HepG2 (cell line): ENCODE results near the gene RBM12. TPM values are rescaled to one million over a fixed set of nuclear protein-coding genes. Genes with fewer than 3 reads are reported as not detected.

ENCODE experiments used
- ATAC-seq: fragments of 200-7000 bp; cut with Tn5 transposase; 3 replicates; pipeline ENCODE4 v1.9.1; 2020; ENCODE audit warnings: mild to moderate bottlenecking, moderate library complexity
- BruUV-seq: library from RNA; stranded (reverse); fragments of 400-500 nt; replicated peaks from 2 replicates; lab custom pipeline; 2021; lab: Mats Ljungman, UMichigan
- CTCF ChIA-PET: fragments of 300-600 bp; formaldehyde crosslinking; extraction: SDS; loops from one replicate; lab custom pipeline; 2021; ENCODE audit warnings: low total read pairs, inconsistent platforms, low intra/inter-chr PET ratio; lab: Yijun Ruan, JAX
- POLR2A ChIA-PET: fragments of 350-600 bp; sonication (Branson Sonifier 250); formaldehyde crosslinking; loops from one replicate; lab custom pipeline; 2020; ENCODE audit warnings: antibody characterized with exemption, inconsistent platforms; lab: Yijun Ruan, JAX
- DNase-seq: peaks from one replicate; pipeline ENCODE4 v3.0.0-alpha.2; 2015; ENCODE audit warnings: low spot score
- FAIRE-seq: peaks from 3 replicates; lab custom pipeline; 2011; peaks lifted over from hg19 to GRCh38; lab: Jason Lieb, UNC
- H2AFZ ChIP-seq: one replicate; pipeline ENCODE4 v1.6.1; 2011; ENCODE audit warnings: low read length, inconsistent platforms
- H3K27ac ChIP-seq: fragments of 300-600 bp; 3 replicates; pipeline ENCODE4 v1.8.0; 2011; ENCODE audit warnings: mixed run types, mild to moderate bottlenecking, mixed read lengths, low read length, inconsistent platforms; ENCODE audit not compliant: insufficient read depth; ENCODE audit errors: extremely low read length
- H3K27me3 ChIP-seq, 2 experiments: fragments of 200-600 bp in 1 of 2; 2 replicates in 1 of 2; 3 replicates in 1 of 2; pipeline versions ENCODE4 v1.6.0 to v1.8.0; 2011; ENCODE audit warnings: low read length in 2 of 2, mild to moderate bottlenecking in 2 of 2, moderate library complexity in 2 of 2, inconsistent platforms in 1 of 2; ENCODE audit not compliant: insufficient read depth in 2 of 2, control insufficient read depth in 1 of 2
- H3K36me3 ChIP-seq, 2 experiments: fragments of 200-600 bp in 1 of 2; replicated peaks in 1 of 2; 2 replicates in 1 of 2; 3 replicates in 1 of 2; pipeline versions ENCODE4 v1.5.1 to v1.8.0; 2011; ENCODE audit warnings: low read length in 2 of 2, inconsistent platforms in 1 of 2; ENCODE audit not compliant: insufficient read depth in 2 of 2, control insufficient read depth in 1 of 2
- H3K4me1 ChIP-seq: 2 replicates; pipeline ENCODE4 v1.5.1; 2012; ENCODE audit warnings: low read length, inconsistent platforms; ENCODE audit not compliant: insufficient read depth
- H3K4me2 ChIP-seq: 2 replicates; pipeline ENCODE4 v1.6.0; 2011; ENCODE audit warnings: low read depth, low read length, inconsistent platforms
- H3K4me3 ChIP-seq, 3 experiments: fragments of 200-600 bp in 1 of 3; sonication (generic), shearing (Covaris generic) in 1 of 3; replicated peaks in 1 of 3; 2 replicates each; pipeline ENCODE4 v1.5.1; 2011 to 2016; ENCODE audit warnings: low read length in 3 of 3, inconsistent platforms in 2 of 3, low read depth in 2 of 3, mild to moderate bottlenecking in 2 of 3, control low read depth in 1 of 3, mixed read lengths in 1 of 3; ENCODE audit not compliant: insufficient read depth in 1 of 3
- H3K79me2 ChIP-seq: one replicate; pipeline ENCODE4 v1.6.1; 2011; ENCODE audit warnings: low read length, inconsistent platforms; ENCODE audit not compliant: insufficient read depth
- H3K9ac ChIP-seq: 2 replicates; pipeline ENCODE4 v1.6.0; 2011; ENCODE audit warnings: mild to moderate bottlenecking, low read depth, low read length, inconsistent platforms; ENCODE audit not compliant: insufficient read depth
- H3K9me3 ChIP-seq: 2 replicates; pipeline ENCODE4 v1.5.1; 2012; ENCODE audit warnings: mild to moderate bottlenecking, low read length
- H4K20me1 ChIP-seq: 2 replicates; pipeline ENCODE4 v1.6.0; 2011; ENCODE audit warnings: inconsistent platforms, mild to moderate bottlenecking, low read length, moderate library complexity; ENCODE audit not compliant: insufficient read depth
- AGO2 ChIP-seq: fragments of 200-400 bp; formaldehyde crosslinking; optimal IDR thresholded peaks from 2 replicates; pipeline ENCODE3; 2017; ENCODE audit warnings: mild to moderate bottlenecking, low read depth, low read length, moderate library complexity
- DNMT3B ChIP-seq: conservative IDR thresholded peaks from 2 replicates; pipeline ENCODE4 v1.6.1; 2016; ENCODE audit warnings: missing biosample characterization, control low read depth
- EED ChIP-seq: sonication (generic); formaldehyde crosslinking; IDR thresholded peaks from 2 replicates; pipeline ENCODE4 v1.5.0; 2020; ENCODE audit warnings: mild to moderate bottlenecking, missing genetic modification reagents
- GZF1 ChIP-seq: sonication (generic); formaldehyde crosslinking; IDR thresholded peaks from 2 replicates; pipeline ENCODE4 v1.5.1; 2020; ENCODE audit warnings: mild to moderate bottlenecking, missing genetic modification reagents
- KLF13 ChIP-seq: sonication (generic); formaldehyde crosslinking; IDR thresholded peaks from 2 replicates; pipeline ENCODE4 v1.4.0; 2020; ENCODE audit warnings: mild to moderate bottlenecking, missing genetic modification reagents
- MBD4 ChIP-seq: IDR thresholded peaks from 2 replicates; pipeline ENCODE4 v1.6.1; 2012; ENCODE audit warnings: low read length, inconsistent platforms, borderline replicate concordance
- POLR2AphosphoS2 ChIP-seq: IDR thresholded peaks from 2 replicates; pipeline ENCODE4 v1.6.1; 2011; ENCODE audit warnings: low read depth, low read length, improper control_type of control experiment
- PRMT3 ChIP-seq: sonication (generic); formaldehyde crosslinking; IDR thresholded peaks from 2 replicates; pipeline ENCODE4 v1.8.1; 2022; ENCODE audit warnings: low read depth, mild to moderate bottlenecking, moderate library complexity, missing genetic modification reagents, borderline replicate concordance
- RBFOX2 ChIP-seq: fragments of 200-400 bp; formaldehyde crosslinking; IDR thresholded peaks from 2 replicates; pipeline ENCODE4 v1.6.1; 2017; ENCODE audit warnings: low read depth, mild to moderate bottlenecking, low read length
- SMAD3 ChIP-seq: sonication (generic); formaldehyde crosslinking; IDR thresholded peaks from 2 replicates; pipeline ENCODE4 v1.4.0; 2020; ENCODE audit warnings: missing genetic modification reagents
- SMYD3 ChIP-seq: sonication (generic); formaldehyde crosslinking; IDR thresholded peaks from 2 replicates; pipeline ENCODE4 v1.8.1; 2023; ENCODE audit warnings: mild to moderate bottlenecking, missing genetic modification reagents
- SP4 ChIP-seq: sonication (generic); formaldehyde crosslinking; IDR thresholded peaks from 2 replicates; pipeline ENCODE4 v1.8.1; 2023; ENCODE audit warnings: mild to moderate bottlenecking, missing genetic modification reagents
- SSRP1 ChIP-seq: IDR thresholded peaks from 2 replicates; pipeline ENCODE4 v1.6.1; 2016; ENCODE audit warnings: control low read depth
- ZC3H13 ChIP-seq: sonication (generic); formaldehyde crosslinking; IDR thresholded peaks from 2 replicates; pipeline ENCODE4 v1.8.1; 2023; ENCODE audit warnings: mild to moderate bottlenecking, missing genetic modification reagents, moderate library complexity
- ZNF468 ChIP-seq: sonication (generic); formaldehyde crosslinking; IDR thresholded peaks from 2 replicates; pipeline ENCODE4 v1.8.0; 2022; ENCODE audit warnings: mild to moderate bottlenecking, moderate library complexity, missing genetic modification reagents
- WGBS: methylation state at CpG from one replicate; pipeline ENCODE4 v1.1.6; 2017; ENCODE audit warnings: low lambda C conversion rate; 5-methylcytosine and 5-hydroxymethylcytosine counted together
- in situ Hi-C: cut with HindIII; loops from 2 replicates; pipeline ENCODE4 v1.10.0; 2017; ENCODE audit warnings: low pct_unique_long_range_greater_than_20kb; ENCODE audit not compliant: extremely low pct_ligation_motif_present
- intact Hi-C: fragments of 100-400 bp; cut with micrococcal nuclease; formaldehyde crosslinking; loops from one replicate; pipeline ENCODE4 v1.10.0; 2022; ENCODE audit not compliant: unreplicated experiment
- polyA plus RNA-seq, 8 experiments: library from polyadenylated mRNA; depleted of rRNA in 3 of 8; stranded (reverse) in 7 of 8; unstranded in 1 of 8; fragments of >200 nt; fragmentation: Illumina TruSeq in 4 of 8; extraction: Trizol in 4 of 8; gene quantifications; 2 replicates each; pipeline versions ENCODE4 v1.2.1 to v1.2.3, GENCODE V29; 2011 to 2016; ENCODE audit warnings: low read depth in 4 of 8, missing spikeins in 1 of 8, mixed read lengths in 1 of 8; ENCODE audit not compliant: insufficient read depth in 1 of 8
- total RNA-seq, 5 experiments: library from RNA; depleted of rRNA; stranded (reverse); fragments of >200 nt; fragmentation: Illumina TruSeq; extraction: Trizol; gene quantifications; 2 replicates each; pipeline ENCODE4 v1.2.3, GENCODE V29; 2016; ENCODE audit warnings: low read depth in 1 of 5
- TF ChIP-seq, protein P1 (sequence below): sonication (generic); formaldehyde crosslinking; conservative IDR thresholded peaks from 2 replicates; pipeline ENCODE4 v1.4.0; 2020; ENCODE audit warnings: missing genetic modification reagents

The RBM12 gene
- total and polyA plus RNA-seq, 2 of the 13 experiments (the other 11 are each of a cell fraction or from before 2014, with no cell fraction given): 97.9 to 104 TPM

DNA sequence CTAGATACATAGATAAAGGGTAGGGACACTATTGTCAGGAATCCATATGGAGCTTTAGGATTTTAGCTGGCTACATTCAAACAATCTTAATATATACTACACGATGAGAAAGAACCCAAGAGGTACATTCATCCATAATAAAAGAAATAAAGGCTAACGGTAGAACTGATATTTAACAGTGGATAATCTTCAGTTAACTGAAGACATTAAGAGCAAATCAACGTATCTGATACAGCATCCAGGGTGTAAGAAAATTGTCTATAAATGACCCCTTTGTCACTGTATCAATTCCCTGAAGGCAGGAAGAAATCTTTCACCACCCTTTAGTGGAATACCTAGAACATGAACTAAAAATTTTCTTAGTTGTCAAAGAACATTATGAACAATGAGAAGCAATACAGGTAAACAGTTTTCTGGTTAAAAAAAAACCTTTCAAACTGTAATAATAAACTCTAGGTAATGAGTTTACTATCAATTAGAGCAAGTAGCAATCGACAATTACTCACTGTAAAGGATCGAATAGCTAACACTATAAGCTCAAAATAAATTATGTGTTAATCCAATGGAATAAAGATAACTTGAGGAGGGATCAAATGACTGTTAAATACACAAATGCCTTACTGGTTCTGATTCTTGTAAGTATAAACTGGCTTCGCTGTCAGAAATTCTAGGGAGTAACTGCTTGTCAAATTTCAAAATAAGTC, 46.3 kb upstream of the RBM12 start:
- BruUV-seq: no TSS peak
- TF ChIP-seq DNMT3B (CRISPR knock-in tag): peak; percentile 65; the same call in 1 of the 2 replicates
- TF ChIP-seq ZC3H13: no peak
- TF ChIP-seq GZF1 (CRISPR knock-in tag): no peak
- TF ChIP-seq SMAD3 (CRISPR knock-in tag): no peak
- TF ChIP-seq, protein P1, sequence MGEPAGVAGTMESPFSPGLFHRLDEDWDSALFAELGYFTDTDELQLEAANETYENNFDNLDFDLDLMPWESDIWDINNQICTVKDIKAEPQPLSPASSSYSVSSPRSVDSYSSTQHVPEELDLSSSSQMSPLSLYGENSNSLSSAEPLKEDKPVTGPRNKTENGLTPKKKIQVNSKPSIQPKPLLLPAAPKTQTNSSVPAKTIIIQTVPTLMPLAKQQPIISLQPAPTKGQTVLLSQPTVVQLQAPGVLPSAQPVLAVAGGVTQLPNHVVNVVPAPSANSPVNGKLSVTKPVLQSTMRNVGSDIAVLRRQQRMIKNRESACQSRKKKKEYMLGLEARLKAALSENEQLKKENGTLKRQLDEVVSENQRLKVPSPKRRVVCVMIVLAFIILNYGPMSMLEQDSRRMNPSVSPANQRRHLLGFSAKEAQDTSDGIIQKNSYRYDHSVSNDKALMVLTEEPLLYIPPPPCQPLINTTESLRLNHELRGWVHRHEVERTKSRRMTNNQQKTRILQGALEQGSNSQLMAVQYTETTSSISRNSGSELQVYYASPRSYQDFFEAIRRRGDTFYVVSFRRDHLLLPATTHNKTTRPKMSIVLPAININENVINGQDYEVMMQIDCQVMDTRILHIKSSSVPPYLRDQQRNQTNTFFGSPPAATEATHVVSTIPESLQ (CRISPR knock-in tag): 0 out of 2 replicates have a peak, but pooled peaks have one; percentile 54
- peak; percentile 54; the same call in 1 of the 2 replicates for TF ChIP-seq POLR2AphosphoS2
- TF ChIP-seq ZNF468 (CRISPR knock-in tag): no peak
- peak; percentile 73; the same call in 1 of the 2 replicates for TF ChIP-seq MBD4
- TF ChIP-seq SP4 (CRISPR knock-in tag): no peak
- TF ChIP-seq AGO2: peak; percentile 27
- TF ChIP-seq PRMT3 (CRISPR knock-in tag): no peak
- TF ChIP-seq KLF13 (CRISPR knock-in tag): no peak
- TF ChIP-seq SSRP1 (CRISPR knock-in tag): peak; percentile 63; the same call in 1 of the 2 replicates
- TF ChIP-seq SMYD3 (CRISPR knock-in tag): 0 out of 2 replicates have a peak, but pooled peaks have one; percentile 27
- no peak for TF ChIP-seq EED
- TF ChIP-seq RBFOX2: peak; percentile 54; the same call in 1 of the 2 replicates
- ATAC-seq (no peak), DNase-seq (no peak), FAIRE-seq (no peak)
- H4K20me1 ChIP-seq: peaks cover 96% of the 10 kb centered on the region
- no peaks in the 10 kb centered on the region for H3K27me3 ChIP-seq
- H3K79me2 ChIP-seq: peaks cover 75% of the 10 kb centered on the region
- no peaks in the 10 kb centered on the region for H3K9me3 ChIP-seq
- no peaks in the 10 kb centered on the region; the same call in 1 of the 2 replicates for H3K4me1 ChIP-seq
- POLR2A ChIA-PET: interaction anchor here (0.6 to 23.6 kb wide), 6 partner anchors 9 to 33 kb away, joined by 3 to 319 read pairs (median 4); partner anchors contain the start of genes NFS1, RBM39 and ROMO1
- CTCF ChIA-PET: no interaction called here
- no peak overlapping the region for H3K27ac ChIP-seq
- H2AFZ ChIP-seq: no peak overlapping the region
- intact Hi-C loops (no loop called here), in situ Hi-C loops (no loop called here)
- peaks cover 53 to 88% of the 10 kb centered on the region in 2 experiments for H3K36me3 ChIP-seq
- no peak overlapping the region for H3K4me3 ChIP-seq
- WGBS: 98% methylated on average over 6 of the region's 6 CpGs
- no peak overlapping the region for H3K4me2 ChIP-seq
- H3K9ac ChIP-seq: no peak overlapping the region
